Activated B cell treated with CpG ODN at 0.5 μM for 24 hours (primary cell): ENCODE results near the gene TLCD5. TPM values are rescaled to one million over a fixed set of nuclear protein-coding genes. Genes with fewer than 3 reads are reported as not detected.

Source experiments
- ATAC-seq: fragments of 200-7000 bp; cut with Tn5 transposase; one replicate; pipeline ENCODE4 v1.10.0; 2021; ENCODE audit warnings: low read depth, mild to moderate bottlenecking, moderate library complexity
- CTCF ChIA-PET: fragments of 350-600 bp; sonication (Branson Sonifier 250); formaldehyde crosslinking; loops from one replicate; lab custom pipeline; 2021; ENCODE audit warnings: antibody characterized with exemption; lab: Charles Lee
- POLR2A ChIA-PET: fragments of 350-600 bp; sonication (Branson Sonifier 250); formaldehyde crosslinking; loops from one replicate; lab custom pipeline; 2021; ENCODE audit warnings: antibody characterized with exemption; lab: Charles Lee
- DNase-seq: peaks from one replicate; pipeline ENCODE4 v3.0.0; 2022
- H3K27ac Mint-ChIP-seq: one replicate; pipeline ENCODE4 v1.8.0; 2020; ENCODE audit warnings: mixed read lengths
- H3K27me3 Mint-ChIP-seq: one replicate; pipeline ENCODE4 v1.8.0; 2021; ENCODE audit warnings: mixed read lengths
- H3K36me3 Mint-ChIP-seq: one replicate; pipeline ENCODE4 v1.8.0; 2021; ENCODE audit warnings: low read depth, mixed read lengths
- H3K4me1 Mint-ChIP-seq: one replicate; pipeline ENCODE4 v1.8.0; 2021; ENCODE audit warnings: mixed read lengths
- H3K4me3 Mint-ChIP-seq: one replicate; pipeline ENCODE4 v1.8.0; 2020; ENCODE audit warnings: mild to moderate bottlenecking, mixed read lengths
- H3K9me3 Mint-ChIP-seq: one replicate; pipeline ENCODE4 v1.8.0; 2020; ENCODE audit warnings: mixed read lengths
- intact Hi-C: fragments of 100-400 bp; cut with micrococcal nuclease; formaldehyde crosslinking; loops from one replicate; pipeline ENCODE4 v1.15.1; 2024
- total RNA-seq: library from RNA; stranded (reverse); gene quantifications from 2 replicates; pipeline ENCODE4 v1.2.3, GENCODE V29; 2022
- TF ChIP-seq, protein P1 (sequence below): fragments of 200-600 bp; IDR thresholded peaks from one replicate; pipeline ENCODE4 v1.8.0; 2022; ENCODE audit warnings: antibody characterized with exemption, mild to moderate bottlenecking

TLCD5 gene
- total RNA-seq, 1 donor from 2014 or later = 0.22 TPM

- TF ChIP-seq, protein P1, sequence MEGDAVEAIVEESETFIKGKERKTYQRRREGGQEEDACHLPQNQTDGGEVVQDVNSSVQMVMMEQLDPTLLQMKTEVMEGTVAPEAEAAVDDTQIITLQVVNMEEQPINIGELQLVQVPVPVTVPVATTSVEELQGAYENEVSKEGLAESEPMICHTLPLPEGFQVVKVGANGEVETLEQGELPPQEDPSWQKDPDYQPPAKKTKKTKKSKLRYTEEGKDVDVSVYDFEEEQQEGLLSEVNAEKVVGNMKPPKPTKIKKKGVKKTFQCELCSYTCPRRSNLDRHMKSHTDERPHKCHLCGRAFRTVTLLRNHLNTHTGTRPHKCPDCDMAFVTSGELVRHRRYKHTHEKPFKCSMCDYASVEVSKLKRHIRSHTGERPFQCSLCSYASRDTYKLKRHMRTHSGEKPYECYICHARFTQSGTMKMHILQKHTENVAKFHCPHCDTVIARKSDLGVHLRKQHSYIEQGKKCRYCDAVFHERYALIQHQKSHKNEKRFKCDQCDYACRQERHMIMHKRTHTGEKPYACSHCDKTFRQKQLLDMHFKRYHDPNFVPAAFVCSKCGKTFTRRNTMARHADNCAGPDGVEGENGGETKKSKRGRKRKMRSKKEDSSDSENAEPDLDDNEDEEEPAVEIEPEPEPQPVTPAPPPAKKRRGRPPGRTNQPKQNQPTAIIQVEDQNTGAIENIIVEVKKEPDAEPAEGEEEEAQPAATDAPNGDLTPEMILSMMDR = no peak
- intact Hi-C loops = no loop called here
- ATAC-seq = no peak
- CTCF ChIA-PET = no interaction called here
- Mint-ChIP-seq H3K4me1 (no peaks in the 10 kb centered on the region), H3K4me3 (no peak overlapping the region), H3K36me3 (no peaks in the 10 kb centered on the region), H3K9me3 (no peaks in the 10 kb centered on the region), H3K27ac (no peak overlapping the region), H3K27me3 (peaks cover 15% of the 10 kb centered on the region)
- DNase-seq = no peak
- POLR2A ChIA-PET = no interaction called here
Measured at GRCh38 chr11:120284272-120284671, 40.8 kb upstream of the TLCD5 start.

DNA sequence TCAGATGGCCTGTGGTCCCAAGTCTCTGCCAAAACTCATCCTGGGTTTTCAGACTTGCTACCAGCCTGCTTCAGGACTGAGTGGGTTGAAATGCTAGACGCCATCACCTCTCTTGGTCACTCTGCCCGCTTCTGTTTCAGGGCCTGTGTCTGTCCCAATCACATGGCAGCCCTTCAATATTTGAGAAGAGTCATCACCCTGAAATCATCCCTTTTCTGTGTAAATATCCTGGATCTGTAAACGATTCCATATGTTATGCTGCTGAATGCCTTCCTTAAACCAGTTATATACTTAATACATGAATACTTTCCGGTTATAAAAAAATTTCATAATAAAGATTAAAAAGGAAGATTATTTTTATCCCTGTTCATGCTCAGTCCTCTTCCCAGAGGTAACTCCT lies 39.8 kb upstream of the TLCD5 start:
- no peaks in the 10 kb centered on the region for H3K4me1 Mint-ChIP-seq
- DNase-seq = no peak
- H3K9me3 Mint-ChIP-seq = no peaks in the 10 kb centered on the region
- ATAC-seq = no peak
- peaks cover 21% of the 10 kb centered on the region for H3K27me3 Mint-ChIP-seq
- intact Hi-C loops = no loop called here
- TF ChIP-seq, protein P1 = no peak
- ChIA-PET POLR2A (no interaction called here), CTCF (no interaction called here)
- H3K36me3 Mint-ChIP-seq = no peaks in the 10 kb centered on the region
- H3K27ac Mint-ChIP-seq = no peak overlapping the region
- H3K4me3 Mint-ChIP-seq = no peak overlapping the region

DNA sequence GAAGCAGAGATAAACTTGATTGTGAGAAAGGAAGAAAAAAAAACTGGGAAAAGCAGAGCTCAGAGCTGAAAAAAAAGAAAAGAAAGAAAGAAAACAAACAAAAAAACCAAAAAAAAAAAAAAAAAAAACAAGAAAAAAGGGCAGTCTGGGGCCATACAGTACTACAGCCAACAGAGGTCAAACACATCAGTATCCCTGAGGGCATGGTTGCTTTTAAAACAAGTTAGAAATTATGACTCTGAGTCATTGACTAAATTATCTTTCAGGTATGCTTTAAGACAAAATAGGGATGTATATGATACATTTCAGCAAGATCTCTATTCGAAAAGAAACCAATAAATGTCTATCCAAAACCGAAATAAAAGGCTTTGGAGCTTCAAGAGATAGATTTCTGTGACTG lies 37.1 kb upstream of the TLCD5 start:
- Mint-ChIP-seq H3K36me3 (no peaks in the 10 kb centered on the region), H3K4me3 (no peak overlapping the region)
- POLR2A ChIA-PET = no interaction called here

DNA sequence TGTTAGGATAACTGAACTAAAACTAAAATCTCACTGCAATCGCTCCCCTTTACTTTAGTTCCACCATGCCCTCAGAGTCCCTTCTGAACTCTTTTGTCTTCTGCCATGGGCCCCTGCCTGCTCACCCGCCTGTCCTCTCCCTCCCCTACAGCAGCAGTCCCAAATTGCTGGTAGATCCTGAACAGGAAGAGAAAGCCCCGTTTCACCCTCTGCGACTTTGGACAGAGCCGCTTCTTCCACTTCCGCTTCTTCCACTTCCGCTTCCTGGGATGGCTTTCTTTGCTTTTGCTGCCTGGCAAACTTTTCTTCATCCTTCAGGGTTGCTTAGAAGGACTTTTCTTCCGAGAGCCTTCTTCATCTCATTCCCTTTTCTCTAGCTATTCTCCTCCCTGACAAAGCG lies 35.7 kb upstream of the TLCD5 start:
- CTCF ChIA-PET = no interaction called here
- Mint-ChIP-seq H3K36me3 (no peaks in the 10 kb centered on the region), H3K27ac (no peak overlapping the region), H3K27me3 (peaks cover 34% of the 10 kb centered on the region), H3K4me1 (no peaks in the 10 kb centered on the region), H3K4me3 (no peak overlapping the region), H3K9me3 (no peaks in the 10 kb centered on the region)
- POLR2A ChIA-PET = interaction anchor here (0.6 kb wide), 1 partner anchor 53 kb away, joined by 3 read pairs; no protein-coding TSS in a partner anchor
- intact Hi-C loops = no loop called here
- ATAC-seq (no peak), DNase-seq (no peak)
- TF ChIP-seq, protein P1 = no peak

More for the DNA sequence above, 37.1 kb upstream of the TLCD5 start:
- peaks cover 21% of the 10 kb centered on the region for H3K27me3 Mint-ChIP-seq
- CTCF ChIA-PET = interaction anchor here (2.1 kb wide), 1 partner anchor 15 kb away, joined by 6 read pairs; no protein-coding TSS in a partner anchor
- H3K9me3 Mint-ChIP-seq = no peaks in the 10 kb centered on the region
- intact Hi-C loops = no loop called here
- TF ChIP-seq, protein P1 = no peak
- no peak overlapping the region for H3K27ac Mint-ChIP-seq
- DNase-seq (no peak), ATAC-seq (no peak)
- no peaks in the 10 kb centered on the region for H3K4me1 Mint-ChIP-seq

DNA sequence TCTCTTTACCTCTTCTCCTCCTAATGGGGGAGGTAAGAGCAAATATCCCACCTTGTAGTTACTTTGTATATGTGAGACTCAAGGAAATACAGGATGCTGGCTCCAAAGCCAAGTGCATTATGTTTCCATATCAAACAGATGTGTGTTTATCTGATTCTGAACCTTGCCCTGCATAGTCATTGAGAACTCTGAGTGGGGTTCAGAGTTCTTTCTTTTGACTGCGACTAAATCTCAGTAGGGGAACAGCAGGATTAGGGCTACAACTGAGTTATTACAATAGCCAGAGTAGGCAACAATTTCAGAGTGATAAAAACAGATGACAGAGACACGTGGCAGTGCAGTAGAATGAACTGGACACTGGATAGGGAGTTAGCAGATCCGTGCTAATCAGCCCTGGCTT lies 34.1 kb upstream of the TLCD5 start:
- no peaks in the 10 kb centered on the region for H3K36me3 Mint-ChIP-seq
- no peak for DNase-seq
- H3K9me3 Mint-ChIP-seq = no peaks in the 10 kb centered on the region
- H3K27me3 Mint-ChIP-seq = peaks cover 38% of the 10 kb centered on the region
- intact Hi-C loops = no loop called here
- ChIA-PET POLR2A (no interaction called here), CTCF (no interaction called here)
- TF ChIP-seq, protein P1 = no peak
- ATAC-seq = no peak
- H3K27ac Mint-ChIP-seq = no peak overlapping the region
- no peak overlapping the region for H3K4me3 Mint-ChIP-seq
- no peaks in the 10 kb centered on the region for H3K4me1 Mint-ChIP-seq
